GM18907 (cell line): Measurements from ENCODE around the gene B3GALT6.

Experiments used
- ATAC-seq: cut with Tn5 transposase; IDR thresholded peaks from one replicate; pipeline ENCODE4 v1.9.1; 2021; ENCODE audit warnings: mild to moderate bottlenecking, moderate library complexity; ENCODE audit not compliant: unreplicated experiment

The B3GALT6 gene

GRCh38 chr1:1230656-1231399 is 1.2 kb upstream of the B3GALT6 start:
- ATAC-seq = no peak

- peak; percentile 84 for ATAC-seq
Measured at GRCh38 chr1:1231400-1232207, 433 bp upstream of the B3GALT6 start, which contains the start of gene SDF4. Gene SDF4, minus strand, starts transcription at chr1:1232001. Its CDS starts 3,229 bp downstream, at chr1:1228772.

- ATAC-seq = no peak
Measured at GRCh38 chr1:1232796-1233566, 944 bp downstream of the B3GALT6 start.

GRCh38 chr1:1233567-1233892 is 1.5 kb downstream of the B3GALT6 start:
- no peak for ATAC-seq

- no peak for ATAC-seq
Measured at GRCh38 chr1:1234180-1234808, 2.3 kb downstream of the B3GALT6 start.

- ATAC-seq = no peak
Measured at GRCh38 chr1:1235016-1235744, 3.1 kb downstream of the B3GALT6 start.

- ATAC-seq = no peak
Measured at GRCh38 chr1:1236176-1236763, 4.2 kb downstream of the B3GALT6 start.

- no peak for ATAC-seq
Measured at GRCh38 chr1:1236945-1237873, 5.2 kb downstream of the B3GALT6 start.

GRCh38 chr1:1237874-1238701 is 6.1 kb downstream of the B3GALT6 start:
- no peak for ATAC-seq

- ATAC-seq = no peak
Measured at GRCh38 chr1:1238702-1239178, 6.7 kb downstream of the B3GALT6 start.

GRCh38 chr1:1239227-1239613 is 7.2 kb downstream of the B3GALT6 start:
- no peak for ATAC-seq

GRCh38 chr1:1239614-1240347 is 7.7 kb downstream of the B3GALT6 start:
- no peak for ATAC-seq

GRCh38 chr1:1240348-1240732 is 8.3 kb downstream of the B3GALT6 start:
- ATAC-seq = no peak

GRCh38 chr1:1240822-1241587 is 9.0 kb downstream of the B3GALT6 start:
- ATAC-seq = no peak

- ATAC-seq = no peak
Measured at GRCh38 chr1:1241588-1242219, 9.7 kb downstream of the B3GALT6 start.
